Stimulated activated effector memory CD8-positive, alpha-beta T cell treated with anti-CD3 and anti-CD28 coated beads, Interleukin-12 subunit alpha, Interleukin-12 subunit beta, amount 100 ng/mL, for 72 hours (primary cell): ENCODE results near the gene FAIM.
"Not testable (repeated sequence)": the region's sequence is repeated elsewhere in the genome, so short reads cannot be mapped to it uniquely, and the experiment has no call there.

ENCODE experiments used
- ATAC-seq: fragments of 150-1000 bp; cut with Tn5 transposase; 2 replicates; pipeline ENCODE4 v1.10.0; 2021
- DNase-seq, 2 donors: peaks; one replicate each; pipeline ENCODE4 v3.0.0; 2021 to 2022; ENCODE audit warnings: low spot score in 2 of 2
- H3K27ac Mint-ChIP-seq: one replicate; pipeline ENCODE4 v1.8.0; 2022; ENCODE audit warnings: mild to moderate bottlenecking, mixed read lengths
- H3K36me3 Mint-ChIP-seq: one replicate; pipeline ENCODE4 v1.8.0; 2022; ENCODE audit warnings: mild to moderate bottlenecking, mixed read lengths
- H3K4me1 Mint-ChIP-seq: one replicate; pipeline ENCODE4 v1.8.0; 2022; ENCODE audit warnings: mixed read lengths
- H3K4me3 Mint-ChIP-seq: one replicate; pipeline ENCODE4 v1.8.0; 2022; ENCODE audit warnings: mild to moderate bottlenecking, mixed read lengths
- H3K9me3 Mint-ChIP-seq: one replicate; pipeline ENCODE4 v1.8.0; 2022; ENCODE audit warnings: mixed read lengths

The FAIM gene

DNA sequence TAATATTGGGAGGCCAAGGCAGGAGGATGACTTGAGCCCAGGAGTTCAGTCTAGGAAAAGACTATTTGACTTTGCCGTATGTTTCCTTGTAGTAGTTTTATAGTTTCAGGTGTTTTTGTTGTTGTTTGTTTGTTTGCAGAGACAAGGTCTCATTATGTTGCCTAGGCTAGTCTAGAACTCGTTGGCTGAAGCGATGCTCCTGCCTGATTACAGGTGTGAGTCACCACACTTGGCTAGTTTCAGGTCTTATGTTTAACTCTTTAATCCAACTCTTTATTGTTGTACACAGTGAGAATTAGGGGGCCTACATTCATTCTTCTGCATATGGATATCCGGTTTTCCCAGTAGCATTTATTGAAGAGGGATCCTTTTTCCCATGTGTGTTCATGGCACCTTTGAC is 32.0 kb downstream of the FAIM start:
- ATAC-seq (no peak), DNase-seq (no peak)
- no peaks in the 10 kb centered on the region for H3K36me3 Mint-ChIP-seq
- H3K4me1 Mint-ChIP-seq: no peaks in the 10 kb centered on the region
- H3K27ac Mint-ChIP-seq: no peak overlapping the region
- no peak overlapping the region for H3K4me3 Mint-ChIP-seq
- peaks cover 27% of the 10 kb centered on the region for H3K9me3 Mint-ChIP-seq

DNA sequence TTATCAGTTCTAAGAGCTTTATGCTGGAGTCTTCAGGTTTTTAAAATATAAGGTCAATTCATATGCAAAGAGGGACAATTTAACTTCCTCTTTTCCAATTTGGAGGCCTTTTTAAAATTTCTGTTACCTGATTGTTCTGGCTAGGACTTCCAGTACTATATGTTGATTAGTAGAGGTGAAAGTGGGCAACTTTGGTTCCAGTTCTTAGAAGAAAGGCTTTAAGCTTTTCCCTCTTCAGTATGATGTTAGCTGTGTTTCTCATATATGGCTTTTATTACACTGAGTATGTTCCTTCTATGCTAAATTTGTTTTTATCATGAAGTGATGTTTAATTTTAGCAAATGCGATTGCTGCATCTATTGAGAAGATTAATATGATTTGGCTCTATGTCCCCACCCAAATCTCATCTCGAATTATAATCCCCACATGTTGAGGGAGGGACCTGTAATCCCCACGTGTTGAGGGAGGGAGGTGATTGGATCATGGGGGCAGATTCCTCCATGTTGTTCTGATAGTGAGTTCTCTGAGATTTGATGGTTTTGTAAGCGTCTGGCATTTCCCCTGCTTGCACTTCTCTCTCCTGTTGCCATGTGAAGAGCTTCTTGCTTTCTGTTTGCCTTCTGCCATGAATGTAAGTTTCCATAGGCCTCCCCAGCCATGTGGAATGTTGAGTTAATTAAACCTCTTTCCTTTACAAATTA is 33.8 kb downstream of the FAIM start:
- Mint-ChIP-seq H3K4me3 (no peak overlapping the region), H3K36me3 (no peaks in the 10 kb centered on the region), H3K9me3 (peaks cover 35% of the 10 kb centered on the region), H3K4me1 (no peaks in the 10 kb centered on the region), H3K27ac (no peak overlapping the region)
- no peak for ATAC-seq
- DNase-seq: no peak

DNA sequence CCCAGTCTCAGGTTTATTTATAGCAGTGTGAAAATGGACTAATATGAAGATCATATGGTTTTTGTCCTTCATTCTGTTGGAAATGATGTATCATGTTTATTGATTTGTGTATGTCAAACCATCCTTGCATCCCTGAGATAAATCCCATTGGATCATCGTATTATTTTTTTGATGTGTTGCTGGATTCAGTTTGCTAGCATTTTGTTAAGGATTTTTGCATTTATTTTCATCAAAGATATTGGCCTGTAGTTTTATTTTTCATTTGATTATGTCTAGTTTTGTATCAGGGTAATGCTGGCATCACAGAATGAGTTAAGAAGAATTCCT is 34.3 kb downstream of the FAIM start:
- Mint-ChIP-seq H3K9me3 (peaks cover 33% of the 10 kb centered on the region), H3K36me3 (no peaks in the 10 kb centered on the region), H3K27ac (no peak overlapping the region), H3K4me1 (no peaks in the 10 kb centered on the region), H3K4me3 (no peak overlapping the region)
- DNase-seq (no peak), ATAC-seq (no peak)

DNA sequence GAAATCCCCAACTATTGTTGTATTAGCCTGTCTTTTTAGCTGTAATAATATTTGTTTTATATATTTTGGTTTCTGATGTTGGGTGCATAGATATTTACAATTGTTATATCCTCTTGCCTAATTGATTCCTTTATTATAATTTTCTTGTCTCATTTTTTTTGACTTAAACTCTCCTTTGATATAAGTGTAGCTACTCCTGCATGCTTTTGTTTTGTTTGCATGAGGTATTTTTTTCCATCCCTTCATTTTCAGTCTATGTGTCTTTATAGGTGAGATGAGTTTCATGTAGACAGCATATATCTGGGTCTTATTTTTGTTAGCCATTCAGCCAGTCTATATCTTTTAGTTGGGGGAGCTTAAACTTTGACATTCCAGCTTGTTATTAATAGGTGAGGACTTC is 37.4 kb downstream of the FAIM start:
- no peak overlapping the region for H3K4me3 Mint-ChIP-seq
- H3K9me3 Mint-ChIP-seq: peaks cover 31% of the 10 kb centered on the region
- ATAC-seq (no peak), DNase-seq (no peak)
- H3K4me1 Mint-ChIP-seq: no peaks in the 10 kb centered on the region
- H3K36me3 Mint-ChIP-seq: peaks cover 18% of the 10 kb centered on the region
- H3K27ac Mint-ChIP-seq: no peak overlapping the region

DNA sequence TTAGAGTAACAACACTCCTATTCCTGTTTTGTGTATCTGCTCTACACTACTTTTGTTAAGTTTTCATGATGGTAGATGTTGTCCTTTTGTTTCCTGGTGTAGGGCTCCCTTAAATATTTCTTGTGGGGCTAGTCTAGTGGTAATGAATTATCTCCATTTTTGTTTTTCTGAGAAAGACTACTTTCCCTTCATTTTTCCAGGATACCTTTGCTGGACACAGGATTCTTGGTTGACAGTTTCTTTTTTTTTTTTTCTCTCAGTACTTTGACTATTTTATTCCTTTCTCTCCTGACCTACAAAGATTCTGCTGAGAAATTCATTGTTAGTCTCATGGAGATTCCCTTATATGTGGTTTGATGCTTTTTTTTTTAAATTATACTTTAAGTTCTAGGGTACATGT is 37.9 kb downstream of the FAIM start:
- H3K36me3 Mint-ChIP-seq: peaks cover 23% of the 10 kb centered on the region
- ATAC-seq: no peak

DNA sequence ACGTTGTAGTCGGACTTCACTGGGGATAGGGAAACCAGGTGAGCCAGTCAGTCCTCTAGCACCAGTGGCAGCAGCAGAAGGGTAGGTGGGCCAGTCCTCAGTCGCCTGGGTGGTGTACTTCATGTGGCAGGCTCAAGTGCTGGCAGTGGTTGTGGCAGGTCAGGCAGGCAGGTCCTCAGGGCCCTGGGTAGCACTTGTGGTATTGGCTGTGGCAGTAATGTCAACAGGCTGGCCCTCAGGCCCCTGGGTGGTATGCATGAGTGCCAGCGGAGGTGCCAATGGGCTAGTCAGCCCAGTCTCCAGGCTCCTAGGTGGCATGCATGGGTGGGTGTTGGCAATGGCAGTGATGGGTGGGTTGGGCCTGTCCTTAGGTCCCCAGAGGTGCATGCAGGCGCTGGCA is 40.6 kb downstream of the FAIM start:
- Mint-ChIP-seq H3K4me3 (no peak overlapping the region), H3K27ac (no peak overlapping the region), H3K9me3 (peaks cover 18% of the 10 kb centered on the region), H3K36me3 (peaks cover 42% of the 10 kb centered on the region), H3K4me1 (no peaks in the 10 kb centered on the region)
- DNase-seq (no peak), ATAC-seq (no peak)

More for the DNA sequence above, 37.9 kb downstream of the FAIM start:
- no peak for DNase-seq
- no peaks in the 10 kb centered on the region for H3K4me1 Mint-ChIP-seq
- peaks cover 30% of the 10 kb centered on the region for H3K9me3 Mint-ChIP-seq
- H3K27ac Mint-ChIP-seq: no peak overlapping the region
- no peak overlapping the region for H3K4me3 Mint-ChIP-seq

DNA sequence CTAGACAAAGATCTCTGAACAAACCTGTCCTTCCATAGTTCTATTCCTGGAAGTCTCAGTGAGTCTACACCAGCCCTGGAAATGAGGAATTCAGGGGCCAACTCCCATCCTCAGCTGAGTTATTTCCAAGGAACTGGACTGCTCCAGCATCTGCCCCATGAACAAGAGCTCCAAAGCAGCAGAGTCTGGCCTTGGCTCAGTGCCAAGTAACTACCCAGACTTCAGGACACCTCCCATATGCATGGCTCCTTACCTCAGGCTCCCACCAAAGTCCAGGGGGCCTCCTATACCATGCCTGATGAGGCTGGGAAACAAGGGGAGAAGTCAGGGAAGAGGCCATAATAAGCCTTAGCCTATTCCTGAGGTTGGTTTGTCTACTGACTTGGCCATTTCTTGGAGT is 45.0 kb downstream of the FAIM start:
- Mint-ChIP-seq H3K27ac (no peak overlapping the region), H3K36me3 (peaks cover 69% of the 10 kb centered on the region), H3K4me3 (no peak overlapping the region), H3K9me3 (peaks cover 3% of the 10 kb centered on the region), H3K4me1 (no peaks in the 10 kb centered on the region)
- ATAC-seq (no peak), DNase-seq (no peak)

DNA sequence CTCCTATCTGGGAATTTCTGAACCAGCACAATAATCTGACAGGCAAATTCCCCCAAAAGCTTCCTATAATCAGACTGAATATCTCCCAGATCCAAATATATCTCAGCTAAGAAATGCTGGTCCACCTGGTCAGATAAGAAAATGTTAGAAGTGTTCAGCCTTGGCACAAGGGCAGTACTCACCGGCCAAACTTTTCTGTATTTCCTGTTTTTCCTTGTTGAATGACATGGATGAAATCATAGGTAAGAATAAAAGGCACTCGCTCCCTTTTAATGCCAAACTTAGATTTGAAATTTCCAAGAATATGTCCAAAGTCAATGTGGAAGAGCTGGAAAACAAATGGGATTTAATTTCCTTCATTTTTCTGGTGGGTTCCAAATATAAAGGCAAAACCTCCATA is 48.9 kb downstream of the FAIM start:
- DNase-seq: no peak
- no peaks in the 10 kb centered on the region for H3K9me3 Mint-ChIP-seq

DNA sequence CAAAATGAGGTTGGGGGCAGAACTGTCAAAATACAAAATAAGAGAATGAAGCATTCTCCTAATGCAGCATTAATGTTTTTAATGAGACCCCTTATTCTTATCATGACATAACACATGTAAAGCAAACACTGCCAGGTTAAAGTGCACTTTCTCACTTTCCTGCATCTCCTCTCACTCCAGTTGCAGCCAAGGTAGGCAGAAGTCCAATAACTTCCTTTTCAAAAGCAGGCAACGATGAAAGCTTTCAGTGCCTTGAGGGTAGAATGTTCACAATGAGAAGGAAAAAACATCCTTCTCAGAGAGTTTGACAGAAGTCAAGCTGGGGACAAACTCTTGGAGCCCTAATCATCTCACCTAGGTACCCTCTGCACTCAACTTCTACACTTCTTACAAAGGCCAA is 59.5 kb downstream of the FAIM start:
- Mint-ChIP-seq H3K4me3 (no peak overlapping the region), H3K4me1 (no peaks in the 10 kb centered on the region), H3K9me3 (no peaks in the 10 kb centered on the region), H3K27ac (no peak overlapping the region), H3K36me3 (peaks cover 52% of the 10 kb centered on the region)
- ATAC-seq (no peak), DNase-seq (no peak)

More for the DNA sequence above, 48.9 kb downstream of the FAIM start:
- no peaks in the 10 kb centered on the region for H3K4me1 Mint-ChIP-seq
- no peak for ATAC-seq
- H3K27ac Mint-ChIP-seq: no peak overlapping the region
- H3K36me3 Mint-ChIP-seq: peaks cover 62% of the 10 kb centered on the region
- H3K4me3 Mint-ChIP-seq: no peak overlapping the region

DNA sequence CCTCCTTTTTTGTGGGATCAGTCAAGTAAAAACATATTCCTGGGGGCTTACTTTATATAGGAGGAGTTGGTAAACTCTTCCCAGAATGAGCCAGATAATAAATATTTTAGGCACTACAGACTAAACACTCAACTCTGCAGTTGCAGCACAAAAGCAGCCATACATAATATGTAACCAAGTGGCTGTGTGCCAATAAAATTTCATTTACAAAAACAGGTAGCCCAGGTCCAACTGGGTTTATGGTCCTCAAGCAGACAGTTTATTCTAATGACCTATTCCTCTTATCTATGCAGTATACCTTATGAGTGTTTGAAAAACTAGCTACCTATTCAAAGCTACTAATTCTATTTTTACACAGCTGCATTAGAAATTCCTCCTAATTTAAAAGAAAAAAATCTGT is 61.8 kb downstream of the FAIM start:
- no peaks in the 10 kb centered on the region for H3K4me1 Mint-ChIP-seq
- DNase-seq: no peak
- no peak overlapping the region for H3K27ac Mint-ChIP-seq
- peaks cover 4% of the 10 kb centered on the region for H3K9me3 Mint-ChIP-seq
- ATAC-seq: no peak
- peaks cover 36% of the 10 kb centered on the region for H3K36me3 Mint-ChIP-seq
- H3K4me3 Mint-ChIP-seq: no peak overlapping the region

DNA sequence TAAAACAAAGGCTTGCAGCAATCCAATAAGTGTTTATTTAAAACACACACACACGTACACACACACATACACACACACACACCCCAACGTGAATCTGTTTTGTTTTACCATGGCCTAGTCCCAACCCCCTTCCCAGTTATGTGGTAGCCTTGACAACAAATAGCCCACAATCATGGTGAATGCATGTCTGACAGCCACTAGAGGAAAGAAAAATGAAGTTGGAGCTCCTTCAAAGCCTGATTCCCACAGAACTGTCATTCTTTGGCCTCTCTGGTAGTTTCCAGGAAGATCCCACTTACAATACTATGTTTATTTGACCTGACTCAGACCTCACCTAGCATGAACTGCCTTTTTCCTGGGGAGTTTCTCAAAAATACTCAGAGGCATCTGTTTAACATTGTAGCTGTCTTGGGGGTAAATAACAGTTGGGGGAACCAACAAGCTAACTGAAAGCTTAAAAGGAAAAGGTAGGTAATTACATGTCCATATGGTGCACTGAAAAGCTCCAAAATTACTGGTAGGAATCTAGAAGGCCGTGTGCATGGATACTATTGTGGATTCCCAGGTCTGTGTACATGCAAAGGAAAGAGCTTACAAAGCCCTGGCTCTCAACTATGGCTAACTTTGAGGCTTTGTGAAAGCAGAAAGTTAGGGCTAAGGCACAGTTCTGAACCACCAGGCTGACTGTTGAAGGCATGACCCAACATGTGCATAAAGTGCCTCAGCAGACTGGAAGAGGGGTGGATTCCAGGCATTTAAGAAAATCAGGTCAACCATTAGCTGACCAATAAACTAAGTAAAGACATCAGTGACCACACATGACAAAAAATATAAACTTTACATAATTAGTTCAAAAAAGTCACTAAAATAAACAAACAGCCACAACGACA is 65.3 kb downstream of the FAIM start:
- H3K36me3 Mint-ChIP-seq: peaks cover 42% of the 10 kb centered on the region
- peaks cover 8% of the 10 kb centered on the region for H3K9me3 Mint-ChIP-seq
- H3K4me1 Mint-ChIP-seq: no peaks in the 10 kb centered on the region
- H3K4me3 Mint-ChIP-seq: no peak overlapping the region
- DNase-seq: no peak
- H3K27ac Mint-ChIP-seq: peak overlapping the region; percentile 13
- ATAC-seq: no peak

DNA sequence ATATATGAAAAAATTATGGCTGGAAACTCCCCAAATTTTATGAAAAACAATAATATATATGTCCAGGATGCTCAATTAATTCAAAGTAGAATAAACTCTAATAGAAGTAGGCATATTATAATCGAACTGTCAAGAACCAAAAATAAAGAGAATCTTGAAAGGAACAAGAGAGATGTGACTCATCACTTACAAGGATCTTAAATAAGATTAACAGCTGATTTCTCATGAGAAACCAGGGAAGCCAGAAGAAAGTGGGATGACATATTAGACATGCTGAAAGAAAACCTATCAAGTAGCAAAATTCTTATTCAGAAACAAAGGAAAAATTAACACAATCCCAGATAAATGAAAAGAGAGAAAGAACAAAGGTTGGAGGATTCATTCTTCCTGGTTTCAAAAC is 66.8 kb downstream of the FAIM start:
- H3K4me3 Mint-ChIP-seq: no peak overlapping the region
- H3K4me1 Mint-ChIP-seq: no peaks in the 10 kb centered on the region
- ATAC-seq (no peak), DNase-seq (no peak)
- peaks cover 47% of the 10 kb centered on the region for H3K36me3 Mint-ChIP-seq
- peaks cover 8% of the 10 kb centered on the region for H3K9me3 Mint-ChIP-seq
- H3K27ac Mint-ChIP-seq: no peak overlapping the region

DNA sequence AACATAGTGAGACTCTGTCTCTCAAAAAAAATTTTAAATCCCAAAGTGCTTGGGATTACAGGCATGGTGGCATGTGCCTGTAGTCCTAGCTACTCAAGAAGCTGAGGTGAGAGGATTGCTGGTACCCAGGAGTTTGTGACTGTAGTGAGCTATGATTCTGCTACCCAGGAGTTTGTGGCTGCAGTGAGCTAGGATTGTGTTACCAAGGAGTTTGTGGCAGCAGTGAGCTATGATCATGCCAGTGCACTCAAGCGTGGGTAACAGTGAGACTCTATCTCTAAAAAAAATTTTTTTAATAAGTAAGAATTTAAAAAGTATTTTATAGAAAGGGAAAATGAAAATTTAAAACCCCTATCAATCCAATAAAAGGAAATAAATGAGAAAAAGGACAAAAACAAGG is 69.5 kb downstream of the FAIM start:
- no peak overlapping the region for H3K27ac Mint-ChIP-seq
- ATAC-seq (no peak), DNase-seq (no peak)
- peaks cover 8% of the 10 kb centered on the region for H3K9me3 Mint-ChIP-seq
- H3K36me3 Mint-ChIP-seq: peaks cover 64% of the 10 kb centered on the region
- H3K4me3 Mint-ChIP-seq: no peak overlapping the region
- H3K4me1 Mint-ChIP-seq: no peaks in the 10 kb centered on the region

DNA sequence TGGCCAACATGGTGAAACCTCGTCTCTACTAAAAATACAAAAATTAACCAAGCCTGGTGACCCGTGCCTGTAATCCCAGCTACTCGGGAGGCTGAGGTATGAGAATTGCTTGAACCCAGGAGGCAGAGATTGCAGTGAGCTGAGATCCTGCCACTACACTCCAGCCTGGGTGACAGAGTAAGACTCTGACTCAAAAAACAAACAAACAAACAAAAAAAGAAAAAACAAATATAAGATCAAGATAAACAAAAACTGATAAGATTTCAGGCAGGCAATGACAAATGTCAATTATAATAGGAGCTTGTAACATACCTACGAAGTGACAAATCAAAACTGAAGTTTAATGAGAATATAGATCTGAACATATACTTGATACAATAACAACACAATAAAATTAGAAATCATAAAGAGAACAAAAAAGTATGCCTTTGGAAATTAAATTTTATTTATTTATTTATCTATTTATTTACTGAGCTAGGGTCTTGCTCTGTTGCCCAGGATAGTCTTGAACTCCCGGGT is 70.4 kb downstream of the FAIM start:
- no peak overlapping the region for H3K27ac Mint-ChIP-seq
- ATAC-seq (no peak), DNase-seq (no peak)
- no peaks in the 10 kb centered on the region for H3K4me1 Mint-ChIP-seq
- peaks cover 72% of the 10 kb centered on the region for H3K36me3 Mint-ChIP-seq
- no peak overlapping the region for H3K4me3 Mint-ChIP-seq
- H3K9me3 Mint-ChIP-seq: peaks cover 8% of the 10 kb centered on the region

DNA sequence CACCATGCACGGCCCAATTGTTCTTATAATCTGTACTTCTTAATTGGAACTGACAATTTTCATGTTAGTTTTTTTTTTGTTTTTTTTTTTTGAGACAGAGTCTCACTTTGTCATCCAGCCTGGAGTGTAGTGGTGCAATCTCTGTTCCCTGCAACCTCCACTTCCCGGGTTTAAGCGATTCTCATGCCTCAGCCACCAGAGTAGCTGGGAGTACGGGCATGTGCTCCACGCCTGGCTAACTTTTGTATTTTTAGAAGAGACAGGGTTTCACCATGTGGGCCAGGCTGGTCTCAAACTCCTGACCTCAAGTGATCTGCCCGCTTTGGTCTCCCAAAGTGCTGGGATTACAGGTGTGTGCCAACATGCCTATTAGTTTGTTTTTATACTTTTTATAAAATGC is 72.4 kb downstream of the FAIM start:
- H3K4me1 Mint-ChIP-seq, DNase-seq, H3K9me3 Mint-ChIP-seq, ATAC-seq, H3K27ac Mint-ChIP-seq, H3K4me3 Mint-ChIP-seq: not testable (repeated sequence)
- H3K36me3 Mint-ChIP-seq: peaks cover 74% of the 10 kb centered on the region
